GM12878 (cell line): ENCODE data around the gene MYL12B.

Experiments
- ATF3 ChIP-seq: IDR thresholded peaks from 2 replicates; pipeline ENCODE4 v1.6.1; 2011; ENCODE audit warnings: low read depth, mild to moderate bottlenecking, low read length, moderate library complexity, borderline replicate concordance; ENCODE audit errors: extremely low read depth
- CHD2 ChIP-seq: IDR thresholded peaks from 2 replicates; pipeline ENCODE4 v1.6.1; 2011; ENCODE audit warnings: low read depth, low read length, improper control_type of control experiment, borderline replicate concordance
- EGR1 ChIP-seq, 2 experiments: IDR thresholded peaks; 1 replicate in 1 of 2; 2 replicates in 1 of 2; pipeline ENCODE4 v1.6.1; 2011 to 2012; ENCODE audit warnings: low read depth in 2 of 2, low read length in 2 of 2, borderline replicate concordance in 1 of 2, mild to moderate bottlenecking in 1 of 2, moderate library complexity in 1 of 2
- EZH2 ChIP-seq: IDR thresholded peaks from 2 replicates; pipeline ENCODE4 v1.6.1; 2012; ENCODE audit warnings: low read depth, mild to moderate bottlenecking, control low read depth, inconsistent platforms, low read length, borderline replicate concordance; ENCODE audit not compliant: control insufficient read depth
- POLR2A ChIP-seq: IDR thresholded peaks from 2 replicates; pipeline ENCODE4 v1.6.1; 2011; ENCODE audit warnings: low read depth, mild to moderate bottlenecking, low read length
- POLR2AphosphoS5 ChIP-seq: IDR thresholded peaks from 2 replicates; pipeline ENCODE4 v1.6.1; 2011; ENCODE audit warnings: mild to moderate bottlenecking, low read length, inconsistent platforms
- SP1 ChIP-seq: IDR thresholded peaks from one replicate; pipeline ENCODE4 v1.6.1; 2011; ENCODE audit warnings: low read depth, low read length
- SUZ12 ChIP-seq: fragments of 200-600 bp; sonication (generic); IDR thresholded peaks from one replicate; pipeline ENCODE4 v1.6.1; 2018; ENCODE audit warnings: antibody characterized with exemption, mild to moderate bottlenecking; ENCODE audit not compliant: unreplicated experiment
- ZZZ3 ChIP-seq: IDR thresholded peaks from 2 replicates; pipeline ENCODE4 v1.6.1; 2011; ENCODE audit warnings: low read depth; ENCODE audit not compliant: control insufficient read depth, insufficient read length
- TF ChIP-seq, protein P1 (sequence below): fragments of 450-650 bp; IDR thresholded peaks from 2 replicates; pipeline ENCODE4 v1.6.1; 2017; ENCODE audit warnings: mild to moderate bottlenecking, moderate library complexity
- TF ChIP-seq, protein P2 (sequence below), 3 experiments: IDR thresholded peaks in 2 of 3; conservative IDR thresholded peaks in 1 of 3; 2 replicates each; pipeline ENCODE4 v1.5.1; 2011; ENCODE audit warnings: low read depth in 3 of 3, low read length in 3 of 3, mild to moderate bottlenecking in 3 of 3, control low read depth in 2 of 3, moderate library complexity in 2 of 3, inconsistent platforms in 1 of 3, mixed read lengths in 1 of 3; ENCODE audit not compliant: control insufficient read depth in 2 of 3, insufficient read depth in 1 of 3; ENCODE audit errors: extremely low read depth in 1 of 3
- TF ChIP-seq, protein P3 (sequence below): IDR thresholded peaks from 2 replicates; pipeline ENCODE4 v1.6.1; 2012; ENCODE audit warnings: low read length, inconsistent platforms
- TF ChIP-seq, protein P4 (sequence below): fragments of 150-350 bp; IDR thresholded peaks from 2 replicates; pipeline ENCODE4 v1.6.1; 2016; ENCODE audit warnings: low read depth, low read length

- no peak for TF ChIP-seq EGR1 (IDR thresholded peaks at IDR 0.05; ENCODE audit: borderline replicate concordance in 1 of 2, low read depth in 2 of 2, low read length in 2 of 2)
- TF ChIP-seq, protein P1, sequence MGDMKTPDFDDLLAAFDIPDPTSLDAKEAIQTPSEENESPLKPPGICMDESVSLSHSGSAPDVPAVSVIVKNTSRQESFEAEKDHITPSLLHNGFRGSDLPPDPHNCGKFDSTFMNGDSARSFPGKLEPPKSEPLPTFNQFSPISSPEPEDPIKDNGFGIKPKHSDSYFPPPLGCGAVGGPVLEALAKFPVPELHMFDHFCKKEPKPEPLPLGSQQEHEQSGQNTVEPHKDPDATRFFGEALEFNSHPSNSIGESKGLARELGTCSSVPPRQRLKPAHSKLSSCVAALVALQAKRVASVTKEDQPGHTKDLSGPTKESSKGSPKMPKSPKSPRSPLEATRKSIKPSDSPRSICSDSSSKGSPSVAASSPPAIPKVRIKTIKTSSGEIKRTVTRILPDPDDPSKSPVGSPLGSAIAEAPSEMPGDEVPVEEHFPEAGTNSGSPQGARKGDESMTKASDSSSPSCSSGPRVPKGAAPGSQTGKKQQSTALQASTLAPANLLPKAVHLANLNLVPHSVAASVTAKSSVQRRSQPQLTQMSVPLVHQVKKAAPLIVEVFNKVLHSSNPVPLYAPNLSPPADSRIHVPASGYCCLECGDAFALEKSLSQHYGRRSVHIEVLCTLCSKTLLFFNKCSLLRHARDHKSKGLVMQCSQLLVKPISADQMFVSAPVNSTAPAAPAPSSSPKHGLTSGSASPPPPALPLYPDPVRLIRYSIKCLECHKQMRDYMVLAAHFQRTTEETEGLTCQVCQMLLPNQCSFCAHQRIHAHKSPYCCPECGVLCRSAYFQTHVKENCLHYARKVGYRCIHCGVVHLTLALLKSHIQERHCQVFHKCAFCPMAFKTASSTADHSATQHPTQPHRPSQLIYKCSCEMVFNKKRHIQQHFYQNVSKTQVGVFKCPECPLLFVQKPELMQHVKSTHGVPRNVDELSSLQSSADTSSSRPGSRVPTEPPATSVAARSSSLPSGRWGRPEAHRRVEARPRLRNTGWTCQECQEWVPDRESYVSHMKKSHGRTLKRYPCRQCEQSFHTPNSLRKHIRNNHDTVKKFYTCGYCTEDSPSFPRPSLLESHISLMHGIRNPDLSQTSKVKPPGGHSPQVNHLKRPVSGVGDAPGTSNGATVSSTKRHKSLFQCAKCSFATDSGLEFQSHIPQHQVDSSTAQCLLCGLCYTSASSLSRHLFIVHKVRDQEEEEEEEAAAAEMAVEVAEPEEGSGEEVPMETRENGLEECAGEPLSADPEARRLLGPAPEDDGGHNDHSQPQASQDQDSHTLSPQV = no peak
- TF ChIP-seq CHD2 = no peak
- TF ChIP-seq, protein P2, sequence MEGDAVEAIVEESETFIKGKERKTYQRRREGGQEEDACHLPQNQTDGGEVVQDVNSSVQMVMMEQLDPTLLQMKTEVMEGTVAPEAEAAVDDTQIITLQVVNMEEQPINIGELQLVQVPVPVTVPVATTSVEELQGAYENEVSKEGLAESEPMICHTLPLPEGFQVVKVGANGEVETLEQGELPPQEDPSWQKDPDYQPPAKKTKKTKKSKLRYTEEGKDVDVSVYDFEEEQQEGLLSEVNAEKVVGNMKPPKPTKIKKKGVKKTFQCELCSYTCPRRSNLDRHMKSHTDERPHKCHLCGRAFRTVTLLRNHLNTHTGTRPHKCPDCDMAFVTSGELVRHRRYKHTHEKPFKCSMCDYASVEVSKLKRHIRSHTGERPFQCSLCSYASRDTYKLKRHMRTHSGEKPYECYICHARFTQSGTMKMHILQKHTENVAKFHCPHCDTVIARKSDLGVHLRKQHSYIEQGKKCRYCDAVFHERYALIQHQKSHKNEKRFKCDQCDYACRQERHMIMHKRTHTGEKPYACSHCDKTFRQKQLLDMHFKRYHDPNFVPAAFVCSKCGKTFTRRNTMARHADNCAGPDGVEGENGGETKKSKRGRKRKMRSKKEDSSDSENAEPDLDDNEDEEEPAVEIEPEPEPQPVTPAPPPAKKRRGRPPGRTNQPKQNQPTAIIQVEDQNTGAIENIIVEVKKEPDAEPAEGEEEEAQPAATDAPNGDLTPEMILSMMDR (IDR thresholded peaks at IDR 0.05 in 2 of 3, conservative IDR thresholded peaks at IDR 0.05 in 1 of 3; ENCODE audit: control insufficient read depth in 2 of 3, extremely low read depth in 1 of 3, insufficient read depth in 1 of 3, low read depth in 3 of 3, low read length in 3 of 3) = no peak
- TF ChIP-seq POLR2AphosphoS5 = no peak
- TF ChIP-seq SUZ12 = no peak
- no peak for TF ChIP-seq SP1
- TF ChIP-seq, protein P3, sequence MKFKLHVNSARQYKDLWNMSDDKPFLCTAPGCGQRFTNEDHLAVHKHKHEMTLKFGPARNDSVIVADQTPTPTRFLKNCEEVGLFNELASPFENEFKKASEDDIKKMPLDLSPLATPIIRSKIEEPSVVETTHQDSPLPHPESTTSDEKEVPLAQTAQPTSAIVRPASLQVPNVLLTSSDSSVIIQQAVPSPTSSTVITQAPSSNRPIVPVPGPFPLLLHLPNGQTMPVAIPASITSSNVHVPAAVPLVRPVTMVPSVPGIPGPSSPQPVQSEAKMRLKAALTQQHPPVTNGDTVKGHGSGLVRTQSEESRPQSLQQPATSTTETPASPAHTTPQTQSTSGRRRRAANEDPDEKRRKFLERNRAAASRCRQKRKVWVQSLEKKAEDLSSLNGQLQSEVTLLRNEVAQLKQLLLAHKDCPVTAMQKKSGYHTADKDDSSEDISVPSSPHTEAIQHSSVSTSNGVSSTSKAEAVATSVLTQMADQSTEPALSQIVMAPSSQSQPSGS = no peak
- TF ChIP-seq ZZZ3 = no peak
- TF ChIP-seq EZH2 = no peak
- no peak for TF ChIP-seq ATF3
- TF ChIP-seq, protein P4, sequence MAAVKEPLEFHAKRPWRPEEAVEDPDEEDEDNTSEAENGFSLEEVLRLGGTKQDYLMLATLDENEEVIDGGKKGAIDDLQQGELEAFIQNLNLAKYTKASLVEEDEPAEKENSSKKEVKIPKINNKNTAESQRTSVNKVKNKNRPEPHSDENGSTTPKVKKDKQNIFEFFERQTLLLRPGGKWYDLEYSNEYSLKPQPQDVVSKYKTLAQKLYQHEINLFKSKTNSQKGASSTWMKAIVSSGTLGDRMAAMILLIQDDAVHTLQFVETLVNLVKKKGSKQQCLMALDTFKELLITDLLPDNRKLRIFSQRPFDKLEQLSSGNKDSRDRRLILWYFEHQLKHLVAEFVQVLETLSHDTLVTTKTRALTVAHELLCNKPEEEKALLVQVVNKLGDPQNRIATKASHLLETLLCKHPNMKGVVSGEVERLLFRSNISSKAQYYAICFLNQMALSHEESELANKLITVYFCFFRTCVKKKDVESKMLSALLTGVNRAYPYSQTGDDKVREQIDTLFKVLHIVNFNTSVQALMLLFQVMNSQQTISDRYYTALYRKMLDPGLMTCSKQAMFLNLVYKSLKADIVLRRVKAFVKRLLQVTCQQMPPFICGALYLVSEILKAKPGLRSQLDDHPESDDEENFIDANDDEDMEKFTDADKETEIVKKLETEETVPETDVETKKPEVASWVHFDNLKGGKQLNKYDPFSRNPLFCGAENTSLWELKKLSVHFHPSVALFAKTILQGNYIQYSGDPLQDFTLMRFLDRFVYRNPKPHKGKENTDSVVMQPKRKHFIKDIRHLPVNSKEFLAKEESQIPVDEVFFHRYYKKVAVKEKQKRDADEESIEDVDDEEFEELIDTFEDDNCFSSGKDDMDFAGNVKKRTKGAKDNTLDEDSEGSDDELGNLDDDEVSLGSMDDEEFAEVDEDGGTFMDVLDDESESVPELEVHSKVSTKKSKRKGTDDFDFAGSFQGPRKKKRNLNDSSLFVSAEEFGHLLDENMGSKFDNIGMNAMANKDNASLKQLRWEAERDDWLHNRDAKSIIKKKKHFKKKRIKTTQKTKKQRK = no peak
- no peak for TF ChIP-seq POLR2A
These were observed 46.9 kb upstream of the MYL12B start for GRCh38 chr18:3214855-3215637.
